Ishikawa (cell line): ENCODE measurements around the gene ARMC2.
A peak's percentile ranks its signal among the peaks of the same experiment; 100 is the strongest.

Experiments
- CEBPB ChIP-seq: IDR thresholded peaks from 2 replicates; pipeline ENCODE4 v1.6.1; 2012
- CREB1 ChIP-seq: IDR thresholded peaks from 2 replicates; pipeline ENCODE4 v1.6.1; 2012; ENCODE audit warnings: low read depth
- EGR1 ChIP-seq: IDR thresholded peaks from 2 replicates; pipeline ENCODE4 v1.6.1; 2012
- EP300 ChIP-seq: IDR thresholded peaks from 2 replicates; pipeline ENCODE4 v1.6.1; 2012; ENCODE audit warnings: borderline replicate concordance
- FOXM1 ChIP-seq: IDR thresholded peaks from 2 replicates; pipeline ENCODE4 v1.6.1; 2012; ENCODE audit warnings: low read depth, borderline replicate concordance
- NFIC ChIP-seq: IDR thresholded peaks from 2 replicates; pipeline ENCODE4 v1.6.1; 2012
- RAD21 ChIP-seq: IDR thresholded peaks from 2 replicates; pipeline ENCODE4 v1.6.1; 2012; ENCODE audit warnings: low read depth
- TAF1 ChIP-seq: IDR thresholded peaks from 2 replicates; pipeline ENCODE4 v1.6.1; 2012; ENCODE audit warnings: low read depth, mild to moderate bottlenecking
- TCF12 ChIP-seq: IDR thresholded peaks from 2 replicates; pipeline ENCODE4 v1.6.1; 2012; ENCODE audit warnings: low read depth
- TEAD4 ChIP-seq: IDR thresholded peaks from 2 replicates; pipeline ENCODE4 v1.6.1; 2012
- YY1 ChIP-seq: IDR thresholded peaks from 2 replicates; pipeline ENCODE4 v1.6.1; 2012; ENCODE audit warnings: low read depth
- ZBTB7A ChIP-seq: IDR thresholded peaks from 2 replicates; pipeline ENCODE4 v1.6.1; 2012; ENCODE audit warnings: low read depth
- TF ChIP-seq, protein P1 (sequence below): IDR thresholded peaks from 2 replicates; pipeline ENCODE4 v1.6.1; 2012
- TF ChIP-seq, protein P2 (sequence below): IDR thresholded peaks from 2 replicates; pipeline ENCODE4 v1.6.1; 2012; ENCODE audit warnings: low read depth, mild to moderate bottlenecking
- TF ChIP-seq, protein P3 (sequence below): IDR thresholded peaks from 2 replicates; pipeline ENCODE4 v1.6.1; 2012

The ARMC2 gene

DNA sequence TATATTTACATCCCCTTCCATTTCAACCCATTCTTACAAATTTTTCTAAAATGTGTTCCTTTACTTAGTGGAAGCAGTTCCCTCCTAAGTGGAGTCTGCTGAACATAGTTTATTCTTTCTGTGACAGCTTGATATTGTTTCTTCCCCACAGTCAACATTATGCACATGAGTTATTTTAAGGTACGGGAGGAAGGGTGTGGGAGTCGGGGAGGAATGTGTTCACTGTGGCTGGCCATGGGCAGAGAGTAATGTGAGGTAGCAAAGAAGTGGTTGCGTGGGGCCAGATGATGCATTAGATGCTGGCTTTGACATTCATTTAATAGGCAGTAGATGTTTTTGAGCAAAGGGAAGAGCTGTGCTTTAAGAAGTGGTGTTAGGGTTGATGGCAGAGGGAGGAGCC lies 98.5 kb downstream of the ARMC2 start:
- TF ChIP-seq YY1 (no peak), EP300 (peak; percentile 41; the same call in 1 of the 2 replicates), TCF12 (no peak), CEBPB (no peak), FOXM1 (no peak), RAD21 (no peak), ZBTB7A (no peak), TEAD4 (peak; percentile 50; the same call in 1 of the 2 replicates), NFIC (no peak), EGR1 (no peak)

DNA sequence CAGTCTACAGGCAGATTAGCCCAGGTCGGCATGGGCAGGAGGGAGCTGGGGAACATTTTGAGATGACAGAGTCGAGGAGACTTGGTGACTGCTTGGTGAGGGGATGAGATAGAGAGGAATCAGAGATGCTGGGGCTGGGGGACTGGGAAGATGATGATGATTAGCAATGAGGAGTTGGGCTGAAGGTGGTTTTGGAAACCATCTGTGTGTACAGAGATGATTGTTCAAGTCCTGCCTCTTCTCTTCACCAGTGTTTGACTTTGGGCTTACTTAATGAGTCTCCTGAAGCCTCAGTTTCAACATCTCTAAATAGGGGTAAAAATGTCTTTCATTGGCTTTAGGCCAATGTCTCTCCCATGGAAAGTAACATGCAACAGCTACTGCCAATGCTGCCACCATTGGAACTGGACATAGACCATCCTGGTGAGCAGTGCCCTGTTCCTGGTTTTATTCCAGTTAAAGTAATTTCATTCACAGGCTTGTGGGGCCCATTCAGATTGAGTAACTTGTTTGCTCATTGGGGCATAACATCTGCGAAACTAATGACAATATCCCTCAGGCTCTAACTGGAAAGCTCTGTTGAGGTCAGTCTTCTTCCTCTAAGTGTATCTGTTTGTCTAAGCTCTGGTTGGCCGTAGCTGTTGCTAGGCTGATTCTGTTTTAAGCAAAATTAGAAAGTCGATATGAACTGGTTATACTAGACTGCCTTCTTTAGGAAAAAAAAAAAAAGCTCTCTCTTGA lies 99.1 kb downstream of the ARMC2 start:
- TF ChIP-seq CEBPB (peak; percentile 69; the same call in 1 of the 2 replicates), EP300 (peak; percentile 58; the same call in 1 of the 2 replicates), NFIC (peak; percentile 65)
- TF ChIP-seq, protein P1, sequence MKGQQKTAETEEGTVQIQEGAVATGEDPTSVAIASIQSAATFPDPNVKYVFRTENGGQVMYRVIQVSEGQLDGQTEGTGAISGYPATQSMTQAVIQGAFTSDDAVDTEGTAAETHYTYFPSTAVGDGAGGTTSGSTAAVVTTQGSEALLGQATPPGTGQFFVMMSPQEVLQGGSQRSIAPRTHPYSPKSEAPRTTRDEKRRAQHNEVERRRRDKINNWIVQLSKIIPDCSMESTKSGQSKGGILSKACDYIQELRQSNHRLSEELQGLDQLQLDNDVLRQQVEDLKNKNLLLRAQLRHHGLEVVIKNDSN = no peak

DNA sequence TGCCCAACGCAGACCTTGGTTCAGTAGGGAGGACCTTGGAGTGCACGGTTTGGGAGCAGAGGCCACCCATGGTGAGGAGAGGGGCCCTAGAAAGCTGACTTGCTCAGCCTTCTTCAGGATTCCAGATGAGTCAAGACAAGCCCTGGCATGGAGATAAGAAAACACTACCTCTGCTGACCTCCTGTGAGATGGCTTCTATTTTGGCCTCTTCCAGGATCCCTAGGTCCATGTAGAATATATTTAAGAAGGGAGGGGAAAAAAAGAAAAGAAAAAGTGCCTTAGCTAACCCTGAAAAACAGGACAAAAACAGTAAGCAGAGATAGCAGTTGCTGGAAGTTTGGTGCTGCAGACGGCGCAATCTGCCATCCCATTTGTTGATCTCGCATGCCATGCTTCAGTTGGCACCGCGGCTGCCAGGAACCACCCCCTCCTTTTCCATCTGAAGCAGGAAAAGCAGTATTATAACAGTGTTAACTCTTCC lies 100.0 kb downstream of the ARMC2 start:
- TF ChIP-seq TEAD4 (peak; percentile 38; the same call in 1 of the 2 replicates), NFIC (peak; percentile 60), EGR1 (peak; percentile 48; the same call in 1 of the 2 replicates), TCF12 (0 out of 2 replicates have a peak, but pooled peaks have one; percentile 42), FOXM1 (no peak), TAF1 (no peak)

DNA sequence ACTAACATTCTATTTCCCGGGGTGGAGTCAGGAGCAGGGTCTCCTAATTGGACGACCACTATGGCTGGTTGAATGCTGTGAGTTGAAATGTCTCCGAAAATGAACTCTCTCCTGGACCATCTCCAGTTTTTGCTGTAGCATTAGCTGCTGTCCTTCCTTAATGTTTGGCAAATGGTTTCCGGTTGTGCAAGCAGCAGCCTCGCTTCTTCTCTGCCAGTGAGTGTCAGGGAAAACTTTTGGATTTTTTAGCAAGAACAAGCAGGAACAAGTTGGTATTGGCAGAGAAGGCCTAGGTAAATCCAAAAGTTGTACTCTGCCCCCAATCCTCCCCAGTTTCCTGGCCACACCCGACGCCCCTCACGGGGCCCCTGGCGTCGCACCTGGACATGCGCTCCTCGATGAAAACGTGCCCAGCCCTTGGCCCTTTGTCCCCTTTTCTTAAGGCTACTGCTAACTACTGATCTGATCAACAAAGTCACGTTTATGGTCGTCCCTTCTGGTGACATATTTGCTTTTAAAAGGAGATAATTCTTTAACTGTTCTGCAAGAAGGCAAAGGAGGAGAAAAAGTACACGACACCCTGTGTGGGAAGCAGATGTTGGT lies 103.2 kb downstream of the ARMC2 start:
- TF ChIP-seq ZBTB7A (no peak), EP300 (no peak), TAF1 (no peak), EGR1 (no peak), FOXM1 (no peak), CREB1 (no peak), YY1 (no peak), RAD21 (no peak)
- TF ChIP-seq, protein P1 = no peak
- TF ChIP-seq, protein P2, sequence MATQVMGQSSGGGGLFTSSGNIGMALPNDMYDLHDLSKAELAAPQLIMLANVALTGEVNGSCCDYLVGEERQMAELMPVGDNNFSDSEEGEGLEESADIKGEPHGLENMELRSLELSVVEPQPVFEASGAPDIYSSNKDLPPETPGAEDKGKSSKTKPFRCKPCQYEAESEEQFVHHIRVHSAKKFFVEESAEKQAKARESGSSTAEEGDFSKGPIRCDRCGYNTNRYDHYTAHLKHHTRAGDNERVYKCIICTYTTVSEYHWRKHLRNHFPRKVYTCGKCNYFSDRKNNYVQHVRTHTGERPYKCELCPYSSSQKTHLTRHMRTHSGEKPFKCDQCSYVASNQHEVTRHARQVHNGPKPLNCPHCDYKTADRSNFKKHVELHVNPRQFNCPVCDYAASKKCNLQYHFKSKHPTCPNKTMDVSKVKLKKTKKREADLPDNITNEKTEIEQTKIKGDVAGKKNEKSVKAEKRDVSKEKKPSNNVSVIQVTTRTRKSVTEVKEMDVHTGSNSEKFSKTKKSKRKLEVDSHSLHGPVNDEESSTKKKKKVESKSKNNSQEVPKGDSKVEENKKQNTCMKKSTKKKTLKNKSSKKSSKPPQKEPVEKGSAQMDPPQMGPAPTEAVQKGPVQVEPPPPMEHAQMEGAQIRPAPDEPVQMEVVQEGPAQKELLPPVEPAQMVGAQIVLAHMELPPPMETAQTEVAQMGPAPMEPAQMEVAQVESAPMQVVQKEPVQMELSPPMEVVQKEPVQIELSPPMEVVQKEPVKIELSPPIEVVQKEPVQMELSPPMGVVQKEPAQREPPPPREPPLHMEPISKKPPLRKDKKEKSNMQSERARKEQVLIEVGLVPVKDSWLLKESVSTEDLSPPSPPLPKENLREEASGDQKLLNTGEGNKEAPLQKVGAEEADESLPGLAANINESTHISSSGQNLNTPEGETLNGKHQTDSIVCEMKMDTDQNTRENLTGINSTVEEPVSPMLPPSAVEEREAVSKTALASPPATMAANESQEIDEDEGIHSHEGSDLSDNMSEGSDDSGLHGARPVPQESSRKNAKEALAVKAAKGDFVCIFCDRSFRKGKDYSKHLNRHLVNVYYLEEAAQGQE = no peak

DNA sequence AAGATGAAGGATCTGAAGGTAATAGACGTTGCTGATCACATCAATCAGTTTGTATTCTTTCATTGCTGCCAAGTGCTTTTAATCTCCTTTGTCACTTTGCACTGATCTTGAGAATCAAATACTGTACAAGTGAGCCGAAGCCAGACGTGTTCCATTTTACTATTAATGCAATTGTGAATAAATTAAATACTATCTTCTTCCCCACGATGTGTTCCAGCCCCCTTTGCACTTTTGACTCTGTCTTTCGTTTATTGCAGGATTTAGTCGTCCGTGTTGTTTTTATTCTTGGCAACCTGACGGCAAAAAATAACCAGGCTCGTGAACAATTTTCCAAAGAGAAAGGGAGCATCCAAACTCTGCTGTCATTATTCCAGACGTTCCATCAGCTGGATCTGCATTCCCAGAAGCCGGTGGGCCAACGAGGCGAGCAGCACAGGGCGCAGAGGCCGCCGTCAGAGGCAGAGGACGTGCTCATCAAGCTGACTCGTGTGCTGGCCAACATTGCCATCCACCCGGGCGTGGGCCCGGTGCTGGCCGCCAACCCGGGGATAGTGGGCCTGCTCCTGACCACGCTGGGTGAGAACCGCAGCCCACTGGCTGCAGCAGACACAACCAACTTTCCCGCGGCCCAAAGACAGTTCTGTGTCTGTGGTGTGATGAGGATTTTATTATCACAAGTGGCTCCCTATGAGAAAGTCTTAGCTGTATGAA lies 104.7 kb downstream of the ARMC2 start:
- no peak for TF ChIP-seq TAF1
- TF ChIP-seq, protein P3, sequence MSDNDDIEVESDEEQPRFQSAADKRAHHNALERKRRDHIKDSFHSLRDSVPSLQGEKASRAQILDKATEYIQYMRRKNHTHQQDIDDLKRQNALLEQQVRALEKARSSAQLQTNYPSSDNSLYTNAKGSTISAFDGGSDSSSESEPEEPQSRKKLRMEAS = no peak
- TF ChIP-seq, protein P2 = no peak
- TF ChIP-seq FOXM1 = no peak
- TF ChIP-seq ZBTB7A = no peak
- TF ChIP-seq EP300 = no peak
- no peak for TF ChIP-seq EGR1
- TF ChIP-seq, protein P1 = no peak
- no peak for TF ChIP-seq TEAD4
- no peak for TF ChIP-seq TCF12
- TF ChIP-seq CEBPB = no peak
- TF ChIP-seq CREB1 = no peak
- no peak for TF ChIP-seq RAD21
